Fibroblast of the aortic adventitia (primary cell): ENCODE results near the gene DNAJA3. TPM values are rescaled to one million over a fixed set of nuclear protein-coding genes. Genes with fewer than 3 reads are reported as not detected.

Experiments used
- DNase-seq: peaks from one replicate; pipeline ENCODE4 v3.0.0-alpha.2; 2010; ENCODE audit warnings: low read depth
- H3K4me3 ChIP-seq: 2 replicates; pipeline ENCODE4 v1.5.1; 2011; ENCODE audit warnings: low read depth, mild to moderate bottlenecking, control low read depth, low read length, moderate library complexity
- total RNA-seq: library from RNA; depleted of rRNA; stranded (reverse); fragments of >200 nt; gene quantifications from 2 replicates; pipeline ENCODE4 v1.2.3, GENCODE V29; 2012; ENCODE audit warnings: low replicate concordance
- TF ChIP-seq, protein P1 (sequence below): IDR thresholded peaks from 2 replicates; pipeline ENCODE4 v1.5.1; 2011; ENCODE audit warnings: mild to moderate bottlenecking, low read length, control low read depth, inconsistent platforms; ENCODE audit not compliant: insufficient read depth

Gene DNAJA3
- total RNA-seq, 1 donor: 44.0 TPM

DNA sequence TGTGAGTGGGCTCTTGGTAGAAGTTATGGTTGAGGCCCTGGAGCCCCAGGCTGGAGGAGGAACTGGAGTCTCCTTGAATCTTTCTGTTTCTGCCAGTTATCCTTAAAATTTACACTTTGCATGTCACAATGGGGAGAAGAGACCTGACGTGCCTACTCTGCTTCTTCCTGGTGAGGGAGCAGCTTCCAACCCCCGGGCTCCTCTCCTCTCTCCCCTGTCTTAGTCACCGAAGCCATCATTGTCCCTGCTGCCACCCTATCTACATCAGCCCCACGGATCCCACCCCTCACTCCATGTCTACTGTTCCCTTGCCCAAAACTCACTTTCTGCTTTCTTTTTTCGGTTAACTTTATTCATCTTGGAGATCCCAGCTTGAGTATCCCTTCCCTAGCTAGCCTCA, 17.6 kb downstream of the DNAJA3 start:
- DNase-seq: no peak
- TF ChIP-seq, protein P1, sequence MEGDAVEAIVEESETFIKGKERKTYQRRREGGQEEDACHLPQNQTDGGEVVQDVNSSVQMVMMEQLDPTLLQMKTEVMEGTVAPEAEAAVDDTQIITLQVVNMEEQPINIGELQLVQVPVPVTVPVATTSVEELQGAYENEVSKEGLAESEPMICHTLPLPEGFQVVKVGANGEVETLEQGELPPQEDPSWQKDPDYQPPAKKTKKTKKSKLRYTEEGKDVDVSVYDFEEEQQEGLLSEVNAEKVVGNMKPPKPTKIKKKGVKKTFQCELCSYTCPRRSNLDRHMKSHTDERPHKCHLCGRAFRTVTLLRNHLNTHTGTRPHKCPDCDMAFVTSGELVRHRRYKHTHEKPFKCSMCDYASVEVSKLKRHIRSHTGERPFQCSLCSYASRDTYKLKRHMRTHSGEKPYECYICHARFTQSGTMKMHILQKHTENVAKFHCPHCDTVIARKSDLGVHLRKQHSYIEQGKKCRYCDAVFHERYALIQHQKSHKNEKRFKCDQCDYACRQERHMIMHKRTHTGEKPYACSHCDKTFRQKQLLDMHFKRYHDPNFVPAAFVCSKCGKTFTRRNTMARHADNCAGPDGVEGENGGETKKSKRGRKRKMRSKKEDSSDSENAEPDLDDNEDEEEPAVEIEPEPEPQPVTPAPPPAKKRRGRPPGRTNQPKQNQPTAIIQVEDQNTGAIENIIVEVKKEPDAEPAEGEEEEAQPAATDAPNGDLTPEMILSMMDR: no peak
- no peak overlapping the region for H3K4me3 ChIP-seq

DNA sequence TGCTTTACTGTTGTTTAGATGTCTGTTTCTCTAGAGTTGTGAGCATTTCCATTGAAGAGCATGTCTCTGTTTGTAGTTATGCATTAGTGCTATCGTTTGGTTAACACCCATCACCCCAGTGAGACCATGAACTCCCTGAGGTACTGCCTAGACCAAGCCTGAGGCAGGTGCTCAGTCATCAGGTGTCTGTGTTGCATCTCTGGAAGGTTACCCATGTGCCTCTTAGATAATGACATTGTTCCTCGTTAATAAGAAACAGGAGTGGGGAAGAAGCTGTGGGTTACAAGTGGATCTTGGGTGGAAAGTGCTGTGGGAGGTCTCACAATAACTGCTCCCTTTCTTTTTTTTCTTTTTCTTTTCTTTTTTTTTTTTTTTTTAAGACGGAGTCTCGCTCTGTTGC, 18.3 kb downstream of the DNAJA3 start:
- DNase-seq: no peak
- no peak overlapping the region for H3K4me3 ChIP-seq
- TF ChIP-seq, protein P1: no peak

DNA sequence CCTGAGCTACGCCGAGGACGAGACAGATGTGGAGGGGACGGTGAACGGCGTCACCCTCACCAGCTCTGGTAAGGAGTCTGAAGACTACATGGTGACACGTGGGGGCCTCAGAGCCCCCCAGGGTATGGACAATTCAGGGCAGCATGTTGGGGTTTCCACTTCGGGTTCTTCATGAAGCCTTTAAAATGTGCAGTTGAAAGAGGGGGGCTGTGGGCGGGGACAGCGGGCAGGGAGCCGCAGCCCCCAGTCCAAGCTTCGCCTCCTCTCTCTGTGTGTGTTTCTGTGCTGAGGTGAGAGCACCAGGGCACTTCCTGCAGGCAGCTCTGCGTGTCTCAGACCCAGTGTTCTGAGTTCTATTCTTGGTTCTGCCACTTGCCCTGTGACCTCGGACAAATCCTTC, 24.8 kb downstream of the DNAJA3 start:
- DNase-seq: no peak
- H3K4me3 ChIP-seq: no peak overlapping the region
- TF ChIP-seq, protein P1: no peak

DNA sequence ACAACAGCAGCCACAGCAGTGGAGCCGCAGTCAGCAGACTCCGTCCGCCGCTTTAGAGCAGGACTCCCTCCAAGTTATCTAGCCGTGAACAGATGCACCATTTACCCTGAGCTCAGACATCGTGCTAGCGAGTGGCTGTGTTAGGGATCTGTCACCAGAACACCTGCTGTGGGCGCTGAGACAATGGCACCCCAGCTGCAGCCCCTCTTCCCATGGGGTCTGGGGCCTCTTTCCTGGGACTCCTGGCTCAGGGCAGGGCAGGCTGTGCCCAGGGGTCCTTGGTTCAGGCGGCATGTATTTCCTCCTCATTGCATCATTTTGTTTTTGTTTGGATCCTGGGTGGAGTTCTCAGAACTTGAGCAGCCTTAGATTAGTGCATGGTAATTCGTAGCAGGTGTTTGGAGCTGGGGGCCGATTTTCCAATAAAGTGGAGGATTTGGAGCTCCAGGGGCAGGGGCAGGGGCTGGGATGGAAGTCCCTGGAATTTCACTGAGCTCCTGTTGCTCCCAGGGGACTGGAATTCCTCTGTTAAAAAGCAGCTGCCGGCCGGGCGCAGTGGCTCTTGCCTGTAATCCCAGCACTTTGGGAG, 25.4 kb downstream of the DNAJA3 start:
- H3K4me3 ChIP-seq: no peak overlapping the region
- no peak for DNase-seq
- TF ChIP-seq, protein P1: no peak

DNA sequence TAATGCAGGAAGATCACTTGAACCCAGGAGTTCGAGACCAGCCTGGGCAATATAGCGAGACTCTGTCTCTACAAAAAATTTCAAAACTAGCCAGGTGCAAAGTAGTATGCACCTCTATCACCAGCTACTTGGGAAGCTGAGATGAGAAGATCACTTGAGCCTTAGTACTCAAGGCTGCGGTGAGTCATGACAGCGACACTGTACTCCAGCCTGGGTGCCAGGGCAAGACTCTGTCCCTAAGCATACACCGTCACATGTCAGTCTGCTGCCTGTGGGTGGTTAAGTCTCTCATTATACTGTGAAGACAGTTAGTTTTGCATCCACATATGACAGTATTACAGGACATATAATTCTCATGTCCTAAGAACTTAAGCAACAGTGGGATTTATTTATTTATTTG, 27.0 kb downstream of the DNAJA3 start:
- no peak for DNase-seq
- TF ChIP-seq, protein P1: no peak
- H3K4me3 ChIP-seq: no peak overlapping the region

DNA sequence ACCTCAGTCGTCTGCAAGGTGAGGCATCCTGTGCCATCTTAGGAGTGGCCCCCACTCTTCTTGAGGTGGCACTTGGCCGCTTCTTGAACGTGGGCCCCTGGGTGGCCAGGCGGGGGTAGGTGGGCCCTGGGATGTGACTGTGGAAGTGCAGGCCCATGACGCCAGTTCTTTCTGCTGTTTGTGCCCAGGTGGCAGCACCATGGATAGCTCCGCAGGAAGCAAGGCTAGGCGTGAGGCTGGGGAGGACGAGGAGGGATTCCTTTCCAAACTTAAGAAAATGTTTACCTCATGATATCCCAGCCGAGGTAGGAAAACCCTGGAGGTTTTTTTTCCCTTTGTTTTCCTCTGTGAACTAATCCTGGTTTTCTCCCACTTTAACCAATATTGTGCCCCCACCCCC, 29.0 kb downstream of the DNAJA3 start:
- DNase-seq: no peak
- TF ChIP-seq, protein P1: no peak
- no peak overlapping the region for H3K4me3 ChIP-seq

DNA sequence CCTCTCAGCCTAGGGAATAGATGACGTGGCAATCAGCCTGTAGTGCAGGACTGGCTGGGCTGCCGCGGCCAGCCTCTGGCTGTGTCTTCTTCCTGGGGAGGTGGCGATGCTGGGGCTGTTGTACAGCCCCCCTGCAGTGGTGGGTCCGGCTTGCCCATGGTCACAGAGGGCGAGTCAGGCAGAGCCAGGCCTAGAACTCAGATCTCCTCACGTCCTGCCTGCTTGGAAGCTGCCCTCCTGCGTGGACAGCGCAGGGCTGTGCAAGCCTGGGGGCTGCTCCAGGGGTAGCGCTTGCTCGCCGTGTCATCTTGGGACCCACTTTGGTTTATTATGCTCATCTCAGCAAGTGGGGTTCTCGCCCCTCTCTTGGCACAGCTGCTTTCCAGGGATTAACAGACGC, 29.4 kb downstream of the DNAJA3 start:
- no peak overlapping the region for H3K4me3 ChIP-seq
- TF ChIP-seq, protein P1: no peak
- DNase-seq: no peak
